ENCODE data around the gene ITGA11.

Gene ITGA11

DNA sequence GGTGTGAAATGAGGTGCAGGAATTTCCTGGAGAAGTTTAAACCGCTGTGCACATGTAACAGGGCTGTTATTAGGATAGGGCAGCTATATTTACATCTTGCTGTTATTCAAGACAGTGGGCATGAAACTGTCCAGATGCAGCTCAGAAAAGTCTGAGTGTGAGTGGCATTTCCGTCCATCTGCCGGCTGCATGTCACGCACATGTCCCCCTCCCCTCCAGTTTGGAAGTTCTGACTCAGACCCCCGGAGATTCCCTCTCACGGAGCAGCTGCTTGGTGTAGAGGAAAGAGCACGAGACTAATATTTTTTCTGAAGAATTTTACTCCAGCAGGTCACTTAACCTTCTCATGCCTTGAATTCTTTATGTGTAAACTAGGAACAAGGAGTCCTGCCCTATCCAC lies 84.6 kb downstream of the ITGA11 start:
- DNase-seq: no peak

DNA sequence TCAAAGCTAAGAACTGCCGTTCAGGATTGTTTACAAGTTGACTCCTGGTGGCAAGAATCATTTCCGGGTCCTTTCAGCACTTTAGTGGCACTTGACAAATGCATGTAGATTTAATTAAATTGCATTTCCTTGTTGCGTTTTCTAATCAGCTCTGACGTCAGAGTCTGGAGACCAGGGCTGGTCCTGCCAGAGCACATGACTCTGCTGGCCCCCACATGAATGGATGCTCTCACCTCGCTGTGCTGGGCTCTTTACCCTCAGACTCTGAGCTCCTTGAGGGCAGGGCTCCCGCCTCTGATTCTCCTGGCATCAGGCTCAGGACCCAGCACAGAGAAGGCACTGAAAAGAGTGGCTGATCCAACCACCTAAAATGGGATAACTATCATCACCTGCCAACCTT lies 85.0 kb downstream of the ITGA11 start:
- DNase-seq: peak; percentile 73

DNA sequence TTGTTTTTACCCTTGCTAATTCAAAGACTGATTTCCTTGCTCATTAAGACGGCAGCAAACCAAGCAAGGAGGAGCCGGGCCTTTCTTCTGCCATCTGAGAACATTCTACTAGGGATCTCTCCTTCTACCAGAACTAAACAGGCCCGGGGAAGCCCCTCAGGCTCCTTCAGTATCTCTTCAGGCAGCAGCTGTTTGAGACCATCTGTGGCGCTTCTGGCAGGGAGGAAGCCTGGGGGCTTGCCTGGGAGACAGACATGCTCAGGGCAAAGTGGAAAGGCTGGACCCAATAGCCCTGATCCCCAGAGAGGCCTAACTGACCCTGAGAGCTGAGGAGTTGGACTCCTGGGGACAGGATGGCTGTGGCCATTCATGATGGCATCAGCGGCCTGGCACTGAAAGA lies 86.5 kb downstream of the ITGA11 start:
- DNase-seq: no peak

DNA sequence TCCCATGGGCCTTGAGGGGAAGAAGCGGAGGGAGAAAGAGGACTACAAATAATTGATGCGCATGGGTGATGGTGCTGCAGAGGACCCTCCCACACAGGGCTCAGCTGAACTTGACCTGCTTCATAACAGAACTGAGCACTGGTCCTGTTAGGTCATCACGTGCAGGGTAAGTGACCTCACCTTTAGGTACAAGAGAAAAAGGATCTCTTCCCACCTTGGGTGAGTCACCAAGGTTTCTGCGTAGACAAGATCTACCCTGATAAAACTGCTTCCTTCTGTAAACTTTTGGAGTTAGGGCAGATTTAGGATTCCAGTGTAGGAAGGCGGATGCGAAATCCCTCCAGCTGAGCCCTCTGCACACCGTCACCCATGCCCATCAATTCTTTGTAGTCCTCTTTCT lies 87.4 kb downstream of the ITGA11 start:
- peak; percentile 11 for DNase-seq

DNA sequence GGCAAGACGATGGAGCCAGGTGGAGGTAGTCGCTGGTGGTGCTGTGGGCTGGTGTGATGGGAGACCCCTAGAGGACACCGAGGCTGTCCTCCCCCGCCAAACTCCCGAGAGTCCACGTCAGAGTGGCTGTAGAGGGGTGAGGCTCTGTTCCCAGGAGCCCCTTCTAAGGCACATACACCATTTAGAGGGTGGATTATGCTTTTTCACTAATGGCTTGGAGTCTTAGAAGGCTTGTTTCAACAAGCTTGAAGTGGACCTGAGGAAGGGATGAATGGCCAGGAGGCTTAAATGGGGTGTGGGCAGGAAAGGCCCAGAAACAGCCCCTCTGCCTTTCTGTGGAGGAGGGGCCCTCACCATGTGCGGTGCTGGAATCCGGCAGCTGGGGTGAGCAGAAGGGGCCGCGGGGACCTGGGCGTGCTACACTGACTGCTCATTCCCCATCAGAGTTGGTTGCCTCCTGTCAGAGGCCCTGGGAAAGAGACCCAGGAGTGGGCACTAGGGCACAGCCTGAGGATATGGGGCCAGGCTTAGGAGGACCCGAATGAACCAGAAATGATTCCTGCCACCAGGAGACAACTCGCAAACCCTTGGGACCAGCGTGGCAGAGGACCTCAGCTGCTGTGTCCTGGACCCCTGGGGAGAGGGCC lies 88.3 kb downstream of the ITGA11 start:
- DNase-seq: no peak

DNA sequence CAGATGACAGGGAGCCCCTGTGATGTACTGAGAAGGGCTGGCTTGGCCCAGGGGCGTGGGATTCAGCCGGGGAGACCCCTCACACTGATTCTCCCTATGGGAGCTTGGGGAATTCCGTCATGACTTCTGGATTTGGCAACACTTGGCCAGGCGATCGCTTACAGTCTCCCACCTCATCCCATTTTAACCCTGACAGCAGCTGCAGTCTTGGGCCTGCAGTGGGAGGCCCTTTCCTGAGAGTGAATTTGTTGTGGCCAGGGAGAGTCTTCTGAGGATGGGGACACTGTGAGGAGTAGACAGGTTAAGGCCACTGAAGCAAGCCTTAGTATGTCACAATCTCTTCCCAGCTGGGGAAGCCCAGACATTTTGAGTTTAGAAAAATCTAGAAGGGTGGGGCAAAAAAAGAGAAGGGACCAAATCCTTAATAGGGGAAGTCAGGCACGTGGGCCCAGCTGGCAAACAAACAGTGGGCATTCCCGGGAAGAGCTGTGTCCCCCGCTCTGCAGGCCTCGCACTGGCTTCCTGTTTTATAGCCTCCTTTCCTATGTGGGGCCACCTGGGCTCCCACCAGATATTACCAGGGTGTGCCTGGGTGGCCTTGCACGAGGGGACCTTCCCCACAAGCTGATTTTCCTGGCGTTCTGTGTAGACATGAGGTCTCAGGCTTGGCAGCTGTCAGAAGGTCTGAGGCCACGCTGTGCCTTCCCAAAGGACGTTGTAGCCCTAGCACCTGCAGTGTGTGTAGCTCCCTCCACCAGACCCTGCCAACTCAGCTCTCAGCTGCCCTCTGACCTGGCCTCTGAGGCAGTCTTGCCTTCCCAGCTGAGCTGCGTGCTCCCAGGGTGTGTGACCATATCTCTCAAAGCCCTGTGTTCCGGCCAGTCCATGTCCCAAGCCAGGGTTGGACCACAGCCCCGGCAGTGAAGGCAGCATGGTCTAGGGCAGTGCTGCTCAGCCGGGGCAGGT lies 89.9 kb downstream of the ITGA11 start:
- DNase-seq: no peak

DNA sequence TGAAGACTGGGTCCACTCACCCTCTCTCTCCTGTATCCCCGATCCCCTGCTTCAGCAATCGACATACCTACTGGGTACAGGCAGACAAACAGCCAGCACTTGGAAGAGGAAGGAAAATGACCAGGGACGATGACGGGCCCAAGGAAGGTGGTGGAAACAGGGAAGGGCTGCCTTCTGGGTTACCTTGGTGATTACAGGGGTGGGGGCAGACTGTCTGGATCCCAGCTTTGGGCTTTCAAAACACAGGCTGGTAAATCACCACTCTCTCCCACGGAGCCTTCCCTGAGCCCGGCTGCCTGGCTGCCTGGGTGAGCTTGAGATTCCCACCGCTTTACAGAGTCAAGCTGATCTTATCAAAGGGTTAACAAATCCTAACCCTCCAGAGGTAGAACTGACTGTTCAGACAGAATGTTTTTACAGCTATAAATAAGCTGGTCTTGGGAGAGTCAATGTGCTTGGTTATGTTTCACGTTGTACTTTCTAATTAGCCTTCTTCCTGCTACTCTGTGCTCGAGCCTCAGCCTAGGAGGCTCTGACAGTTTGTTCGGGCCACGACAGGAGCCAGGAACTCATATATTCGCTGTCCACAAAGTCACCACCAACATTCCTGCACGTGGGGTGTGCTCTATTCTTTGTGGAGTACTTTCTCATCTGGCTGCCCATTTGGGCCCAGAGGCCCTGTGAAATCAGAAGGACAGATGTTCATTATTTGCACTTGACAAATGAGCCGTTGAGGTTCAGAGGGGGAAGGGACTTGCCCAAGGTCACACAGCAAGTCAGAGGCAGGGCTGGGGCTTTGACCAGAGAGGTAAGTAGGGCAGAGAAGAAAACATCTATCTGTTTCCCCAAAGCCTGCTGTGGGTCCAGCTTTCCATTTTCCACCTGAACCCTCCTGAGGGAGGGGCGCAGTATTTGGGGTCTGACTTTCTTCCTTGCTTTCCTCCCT lies 91.0 kb downstream of the ITGA11 start:
- DNase-seq: no peak

DNA sequence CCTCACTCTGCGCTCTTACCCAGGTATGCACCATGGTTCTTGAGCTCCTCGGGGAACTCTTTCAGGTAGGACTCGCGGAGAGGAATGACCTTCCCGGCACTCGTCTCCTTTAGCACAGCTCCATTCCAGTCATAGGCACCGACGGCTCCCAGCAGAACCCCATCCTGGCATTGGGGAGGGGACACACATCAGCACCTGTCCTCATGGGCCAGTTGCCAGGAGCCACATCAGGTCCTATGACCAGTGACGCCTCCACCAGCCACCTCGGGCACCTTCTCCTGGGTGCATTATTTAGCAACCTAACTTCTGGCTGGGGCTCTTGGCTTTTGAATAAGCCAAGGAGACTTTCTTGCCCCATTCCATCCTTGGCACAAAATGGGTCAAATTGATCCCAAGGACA lies 92.5 kb downstream of the ITGA11 start:
- no peak for DNase-seq

DNA sequence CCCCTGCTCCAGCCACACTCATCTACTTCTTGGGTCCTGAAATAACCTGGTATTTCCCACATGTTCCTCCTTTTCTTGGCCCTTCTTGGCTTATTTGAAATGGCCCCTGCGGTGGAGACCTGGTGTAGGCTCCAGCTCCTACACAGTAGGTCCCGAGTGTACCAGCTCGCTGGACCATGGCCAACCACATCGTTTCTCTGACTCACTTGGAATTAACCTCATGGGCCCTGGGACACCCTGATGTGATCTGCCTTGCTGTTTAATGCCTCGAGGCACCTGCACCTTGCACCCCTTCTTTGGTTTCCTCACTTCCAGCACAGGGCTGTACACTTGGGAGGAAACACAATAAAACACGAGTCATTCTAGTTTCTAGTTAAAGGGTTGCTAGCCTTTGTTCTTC lies 94.1 kb downstream of the ITGA11 start:
- no peak for DNase-seq

DNA sequence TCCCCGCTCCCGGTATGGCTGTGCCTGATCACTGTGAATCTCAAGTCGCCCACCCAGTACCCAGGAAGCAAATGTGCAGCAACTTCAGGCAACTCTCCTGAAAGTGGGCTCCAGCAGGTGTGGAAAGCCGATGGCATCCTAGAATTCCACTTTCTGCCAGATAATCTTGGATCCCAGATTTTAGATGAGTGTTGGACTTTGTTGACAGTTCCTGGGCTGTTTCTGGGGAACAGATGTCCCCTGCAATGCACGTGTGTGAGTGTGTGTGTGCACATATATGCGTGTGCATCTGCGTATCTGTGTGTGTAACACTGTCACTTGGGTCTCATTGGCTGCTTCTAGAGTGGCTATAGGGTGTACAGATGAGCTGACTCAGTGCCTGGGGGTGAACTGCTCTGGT lies 95.4 kb downstream of the ITGA11 start:
- DNase-seq: no peak

DNA sequence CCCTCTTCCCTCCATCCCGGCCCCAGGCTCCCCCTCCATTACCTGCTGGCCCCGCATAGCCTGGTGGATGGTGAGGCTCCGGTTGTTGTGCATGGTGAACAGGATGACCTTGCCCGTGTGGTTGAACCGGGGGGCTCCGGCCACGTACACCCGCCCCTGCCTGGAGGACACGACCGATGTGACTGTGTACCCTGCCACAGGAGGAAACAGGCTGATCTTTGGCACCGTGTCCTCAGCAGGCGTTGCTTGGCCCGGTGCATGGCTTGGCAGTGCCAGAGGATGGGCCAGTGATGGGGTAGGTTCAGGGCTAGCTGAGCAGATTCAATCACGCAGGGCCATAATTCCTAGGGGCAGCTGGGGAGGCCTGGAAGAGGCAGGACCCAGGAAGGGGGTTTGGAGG lies 96.3 kb downstream of the ITGA11 start:
- DNase-seq: no peak

DNA sequence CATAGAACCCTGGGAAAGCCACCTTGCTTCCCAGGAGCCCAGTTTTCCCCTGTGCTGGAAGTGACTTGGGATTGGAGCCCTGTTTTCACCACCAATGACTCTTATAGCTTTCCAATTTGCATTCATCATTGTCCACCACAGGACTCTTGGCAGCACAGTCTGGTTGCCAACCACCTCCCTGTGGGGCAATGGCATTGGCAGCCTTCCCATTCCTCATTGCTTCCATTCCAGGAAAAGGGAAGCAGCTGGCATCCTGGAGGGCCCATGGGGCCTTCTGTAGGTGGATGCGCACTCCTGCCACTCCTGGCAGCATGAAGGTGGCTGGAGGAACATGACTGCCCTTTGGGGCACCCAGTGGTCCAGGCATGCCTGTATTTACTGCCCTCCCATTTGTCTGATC lies 96.7 kb downstream of the ITGA11 start:
- DNase-seq: no peak

DNA sequence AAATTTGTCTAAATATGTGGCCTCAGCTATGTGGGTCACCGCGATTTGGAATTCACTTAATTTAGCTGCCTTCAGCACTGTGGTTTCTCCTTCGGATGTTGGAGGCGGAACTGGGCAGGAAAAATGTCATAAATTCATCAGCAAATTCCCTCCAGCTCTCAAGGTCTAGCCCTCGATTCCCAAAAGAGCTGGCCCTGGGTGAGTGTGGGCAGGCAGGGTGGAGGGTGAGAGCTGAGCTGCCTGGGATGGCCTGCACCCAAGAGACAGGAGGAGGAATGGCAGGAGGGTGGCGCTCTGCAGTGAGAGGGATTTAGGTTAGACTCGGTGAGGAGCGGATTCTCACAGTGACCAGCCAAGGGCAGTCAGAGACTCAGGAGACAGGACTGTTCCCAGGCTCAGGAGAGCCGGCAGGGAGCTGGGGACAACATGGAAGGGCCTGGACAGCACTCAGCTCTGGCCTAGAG lies 97.3 kb downstream of the ITGA11 start:
- no peak for DNase-seq

DNA sequence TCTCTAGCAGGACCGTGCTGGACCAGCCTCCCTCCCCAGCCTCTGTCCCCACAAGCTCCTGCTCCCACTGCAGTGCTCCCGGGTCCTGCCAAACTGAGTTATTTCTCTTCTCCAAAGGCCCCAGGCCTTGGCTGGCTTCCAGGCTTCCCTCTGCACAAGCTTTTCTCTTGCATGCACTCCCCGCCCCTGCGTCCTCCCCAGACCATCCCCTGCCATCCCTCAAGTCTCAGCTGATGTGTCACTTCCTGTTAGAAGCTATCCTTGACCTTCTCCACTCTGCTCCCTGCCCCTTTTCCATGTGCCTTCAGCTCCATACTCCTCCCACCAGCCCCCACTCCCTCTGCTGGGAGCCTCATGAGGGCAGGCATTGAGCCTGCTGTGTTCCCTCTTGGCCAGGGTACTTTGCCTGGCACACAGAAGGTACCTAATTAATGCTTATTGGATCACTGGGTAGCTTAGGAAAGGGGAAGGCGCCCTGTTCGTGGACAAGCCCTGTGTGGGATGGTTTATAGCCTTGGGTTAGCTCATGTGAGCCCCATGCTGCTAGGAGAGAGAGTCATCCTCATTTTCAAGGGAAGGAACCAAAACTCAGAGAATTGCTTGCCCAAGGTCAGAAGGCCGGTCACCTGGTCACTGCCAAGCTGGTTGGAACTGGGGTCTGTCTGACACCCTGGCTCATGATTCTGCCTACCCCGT lies 98.0 kb downstream of the ITGA11 start:
- no peak for DNase-seq

DNA sequence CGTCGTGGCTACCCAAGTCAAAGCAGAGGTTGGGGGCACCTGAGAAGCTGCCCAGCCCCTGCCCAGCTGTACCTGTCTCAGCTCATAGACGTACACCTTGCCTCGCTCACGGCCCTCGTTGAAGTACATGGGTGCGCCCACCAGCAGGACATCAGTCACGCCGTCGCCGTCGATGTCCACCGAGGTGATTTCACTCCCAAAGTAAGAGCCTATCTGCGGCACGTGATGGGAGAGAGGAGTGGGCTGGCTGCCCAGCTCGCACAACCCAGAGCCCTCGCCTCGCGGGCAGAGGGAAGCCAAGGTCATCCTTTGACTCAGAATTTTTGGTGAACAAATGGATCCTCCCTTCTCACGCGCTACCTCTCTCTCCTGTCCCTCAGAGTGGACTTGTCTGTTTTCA lies 99.7 kb downstream of the ITGA11 start:
- no peak for DNase-seq

DNA sequence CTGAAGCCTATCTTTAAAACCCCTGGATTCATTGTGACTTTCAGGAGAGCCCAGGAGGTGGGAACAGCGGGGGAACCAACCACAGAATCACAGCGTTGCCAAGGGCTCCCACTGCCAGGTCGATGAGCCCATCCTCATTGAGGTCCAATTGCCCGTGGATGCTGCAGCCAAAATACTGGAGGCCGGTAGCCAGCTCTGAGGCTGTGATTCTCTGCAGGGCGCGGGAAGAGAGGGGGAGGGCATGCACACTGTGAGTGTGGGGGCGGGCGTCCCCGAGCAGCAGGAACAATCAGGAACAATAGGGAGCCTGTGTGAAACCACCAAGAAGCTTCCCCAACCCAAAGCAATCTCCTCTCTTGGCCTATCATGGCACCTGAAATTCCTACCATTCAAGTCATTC lies 101.1 kb downstream of the ITGA11 start:
- no peak for DNase-seq

DNA sequence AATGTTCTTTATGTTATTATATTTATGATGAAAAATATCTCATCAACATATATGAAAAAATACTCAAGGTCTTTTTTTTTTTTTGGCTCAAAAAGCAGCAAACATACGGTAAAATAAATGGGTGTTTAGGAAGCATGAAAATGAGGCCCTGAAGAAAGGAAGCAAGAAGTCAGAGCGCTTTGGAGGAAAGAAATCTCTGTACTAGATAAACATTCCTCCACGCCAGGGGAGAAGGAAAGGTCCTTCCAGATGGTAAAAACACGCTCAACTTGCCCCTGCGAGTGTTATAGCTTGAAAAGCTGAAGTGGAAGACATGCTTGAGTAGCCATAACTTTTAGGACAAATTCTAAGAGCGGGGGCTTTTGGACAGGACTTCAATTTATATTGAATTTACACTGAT lies 101.5 kb downstream of the ITGA11 start:
- DNase-seq: no peak

DNA sequence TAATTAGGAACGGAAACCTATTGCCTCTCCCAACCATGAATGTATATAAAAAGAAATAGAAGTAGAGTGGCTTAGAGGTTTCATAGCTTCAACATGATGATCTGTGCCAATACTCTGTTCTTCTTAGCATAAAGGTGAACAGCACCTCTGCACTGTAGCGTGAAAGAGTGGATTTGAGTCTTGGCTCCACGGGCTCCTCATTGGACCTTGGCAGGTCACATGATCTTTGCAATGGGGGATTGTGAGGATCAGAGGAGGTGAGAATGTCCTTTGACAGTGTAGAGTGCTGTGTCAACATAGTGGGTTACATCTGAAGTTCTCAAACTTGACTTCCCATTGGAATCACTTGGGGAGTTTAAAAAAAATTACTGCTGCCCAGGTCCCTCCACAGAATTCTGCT lies 103.0 kb downstream of the ITGA11 start:
- no peak for DNase-seq

DNA sequence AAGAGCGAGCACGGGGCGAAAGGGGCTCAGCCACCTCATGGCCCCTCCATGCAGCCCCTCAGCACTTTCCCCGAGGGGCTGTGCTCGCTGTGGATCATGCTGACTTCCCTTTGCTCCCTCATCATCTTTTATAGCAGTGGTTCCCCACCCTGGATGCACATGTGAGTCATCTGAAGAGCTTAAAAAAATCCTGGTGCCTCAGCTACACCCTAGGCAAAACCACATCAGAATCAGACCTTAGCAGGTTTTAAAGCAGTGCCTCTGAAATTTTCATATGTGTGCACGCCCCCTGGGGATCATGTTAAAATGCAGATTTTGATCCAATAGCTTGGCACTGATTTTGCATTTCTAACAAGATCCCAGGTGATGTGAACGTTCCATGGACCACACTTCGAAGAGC lies 103.5 kb downstream of the ITGA11 start:
- no peak for DNase-seq

DNA sequence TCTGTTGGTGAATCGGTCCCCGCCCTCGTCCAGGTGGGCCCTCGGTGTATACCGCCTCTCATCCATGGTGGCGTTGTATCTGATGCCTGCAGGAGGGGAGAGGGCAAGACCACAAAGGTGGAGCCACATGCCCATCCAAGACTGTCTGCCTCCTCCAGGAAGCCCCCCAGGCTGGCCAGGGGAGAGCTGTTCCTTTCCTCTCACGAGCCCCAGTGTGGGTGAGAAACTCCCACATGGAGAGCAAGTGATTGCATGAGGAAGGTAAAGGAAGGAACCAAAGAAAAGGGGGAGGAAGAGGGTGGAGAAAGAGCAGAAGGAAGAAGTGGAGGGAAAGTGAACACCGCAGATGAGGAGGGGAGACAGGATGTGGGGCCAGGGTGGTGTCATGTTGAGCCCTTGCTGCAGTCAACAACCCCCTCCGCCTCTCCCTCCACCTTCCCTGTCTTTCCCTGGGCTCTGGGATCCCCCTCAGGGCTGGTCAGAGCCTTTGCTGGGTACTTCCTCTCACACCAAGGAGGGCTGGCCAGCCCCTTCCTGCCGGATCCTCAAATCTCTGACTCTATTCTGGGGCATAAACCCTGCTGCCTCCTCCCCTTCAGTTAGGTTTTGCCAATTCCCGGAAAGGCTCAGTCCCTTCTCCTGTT lies 105.1 kb downstream of the ITGA11 start:
- no peak for DNase-seq

DNA sequence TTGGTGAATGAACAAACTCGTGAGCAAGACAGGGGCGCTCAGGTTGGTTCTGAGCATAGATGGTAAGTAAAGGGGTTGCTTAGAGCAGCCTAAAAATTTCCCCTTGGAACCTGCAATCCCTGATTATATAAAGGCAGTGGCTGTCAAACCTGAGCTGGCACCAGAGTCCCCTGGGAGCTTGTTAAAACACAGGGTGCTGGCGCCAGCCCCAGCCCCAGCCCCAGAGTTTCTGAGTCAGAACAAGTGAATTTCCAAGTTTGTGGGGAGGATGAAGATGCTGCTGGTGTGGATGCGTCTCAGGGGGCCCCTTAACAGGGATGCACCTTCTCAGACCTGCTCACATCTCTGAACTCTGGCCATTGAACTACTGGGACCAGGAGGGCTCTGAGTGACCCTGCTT lies 106.2 kb downstream of the ITGA11 start:
- DNase-seq: no peak

DNA sequence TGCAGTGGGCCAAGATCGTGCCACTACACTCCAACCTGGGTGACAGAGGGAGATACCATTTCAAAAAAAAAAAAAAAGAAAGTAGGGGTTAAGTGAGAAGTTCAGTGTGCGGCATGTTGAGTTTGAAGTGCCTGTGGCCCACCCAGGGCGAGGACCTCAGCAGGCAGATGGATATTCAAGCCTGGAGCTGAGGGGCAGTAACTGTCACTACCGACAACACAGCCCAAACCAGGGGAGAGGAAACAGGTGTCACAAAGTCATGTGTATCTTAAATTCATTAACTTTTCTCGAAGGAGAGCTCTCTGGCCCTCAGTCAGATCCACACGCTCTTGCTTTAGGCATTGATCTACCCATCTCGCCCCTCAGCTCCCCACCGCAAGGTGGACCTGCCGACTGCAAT lies 109.2 kb downstream of the ITGA11 start:
- no peak for DNase-seq
